GM18867 (cell line): ENCODE results near the gene CAB39.
"Not testable (repeated sequence)": the region's sequence is repeated elsewhere in the genome, so short reads cannot be mapped to it uniquely, and the experiment has no call there.

Source experiments
- ATAC-seq: cut with Tn5 transposase; IDR thresholded peaks from one replicate; pipeline ENCODE4 v1.9.1; 2021; ENCODE audit warnings: mild to moderate bottlenecking, moderate library complexity; ENCODE audit not compliant: unreplicated experiment

Gene CAB39

GRCh38 chr2:230713331-230714135 lies 891 bp downstream of the CAB39 start:
- peak; percentile 21 for ATAC-seq

- ATAC-seq = no peak
Measured at GRCh38 chr2:230714136-230714480, 1.5 kb downstream of the CAB39 start.

GRCh38 chr2:230715201-230715600 lies 2.6 kb downstream of the CAB39 start:
- ATAC-seq = no peak

- ATAC-seq = no peak
Measured at GRCh38 chr2:230716588-230716987, 3.9 kb downstream of the CAB39 start.

GRCh38 chr2:230717600-230717999 lies 5.0 kb downstream of the CAB39 start:
- no peak for ATAC-seq

- ATAC-seq = no peak
Measured at GRCh38 chr2:230719340-230719739, 6.7 kb downstream of the CAB39 start.

- ATAC-seq = peak; percentile 51
Measured at GRCh38 chr2:230721712-230722111, 9.1 kb downstream of the CAB39 start.

GRCh38 chr2:230722207-230722885 lies 9.7 kb downstream of the CAB39 start:
- ATAC-seq = no peak

- no peak for ATAC-seq
Measured at GRCh38 chr2:230723363-230723762, 10.7 kb downstream of the CAB39 start.

GRCh38 chr2:230724957-230725356 lies 12.3 kb downstream of the CAB39 start:
- not testable (repeated sequence) for ATAC-seq

- ATAC-seq = no peak
Measured at GRCh38 chr2:230731512-230731911, 18.9 kb downstream of the CAB39 start.

- no peak for ATAC-seq
Measured at GRCh38 chr2:230732914-230733401, 20.3 kb downstream of the CAB39 start.

- no peak for ATAC-seq
Measured at GRCh38 chr2:230734247-230735175, 21.9 kb downstream of the CAB39 start.

GRCh38 chr2:230735884-230736283 lies 23.2 kb downstream of the CAB39 start:
- ATAC-seq = no peak

- no peak for ATAC-seq
Measured at GRCh38 chr2:230737300-230737699, 24.7 kb downstream of the CAB39 start.

GRCh38 chr2:230737791-230738226 lies 25.2 kb downstream of the CAB39 start:
- no peak for ATAC-seq

GRCh38 chr2:230738391-230738811 lies 25.8 kb downstream of the CAB39 start:
- no peak for ATAC-seq

GRCh38 chr2:230738924-230739323 lies 26.3 kb downstream of the CAB39 start:
- no peak for ATAC-seq

- ATAC-seq = no peak
Measured at GRCh38 chr2:230739961-230740360, 27.3 kb downstream of the CAB39 start.

- ATAC-seq = no peak
Measured at GRCh38 chr2:230742781-230743180, 30.1 kb downstream of the CAB39 start.

GRCh38 chr2:230746213-230746612 lies 33.6 kb downstream of the CAB39 start:
- ATAC-seq = no peak
